Mesothelial cell of epicardium (in vitro differentiated cells): ENCODE results near the gene IL19. TPM values are rescaled to one million over a fixed set of nuclear protein-coding genes. Genes with fewer than 3 reads are reported as not detected.

ENCODE experiments used
- DNase-seq, 2 experiments: peaks; one replicate each; pipeline ENCODE4 v3.0.0; 2021; ENCODE audit warnings: low spot score in 2 of 2; ENCODE audit not compliant: unreplicated experiment in 2 of 2
- H3K27ac Mint-ChIP-seq: 2 replicates; pipeline ENCODE4 v1.8.0; 2021; ENCODE audit warnings: mixed read lengths
- H3K27me3 Mint-ChIP-seq: 2 replicates; pipeline ENCODE4 v1.8.0; 2021; ENCODE audit warnings: low read depth, mixed read lengths
- H3K36me3 Mint-ChIP-seq: 2 replicates; pipeline ENCODE4 v1.8.0; 2021; ENCODE audit warnings: mixed read lengths
- H3K4me1 Mint-ChIP-seq: 2 replicates; pipeline ENCODE4 v1.8.0; 2021; ENCODE audit warnings: mixed read lengths
- H3K4me3 Mint-ChIP-seq: 2 replicates; pipeline ENCODE4 v1.8.0; 2021; ENCODE audit warnings: mild to moderate bottlenecking, moderate library complexity, mixed read lengths
- H3K9me3 Mint-ChIP-seq: 2 replicates; pipeline ENCODE4 v1.8.0; 2021; ENCODE audit warnings: mixed read lengths
- CTCF ChIP-seq: fragments of 200-600 bp; sonication (generic); IDR thresholded peaks from one replicate; pipeline ENCODE4 v1.5.0; 2021; ENCODE audit warnings: antibody characterized with exemption; ENCODE audit not compliant: unreplicated experiment
- total RNA-seq: library from RNA; stranded (reverse); gene quantifications from 3 replicates; pipeline ENCODE4 v1.2.1, GENCODE V29; 2021

Gene IL19
- total RNA-seq, 1 donor from 2014 or later, result not detected

- no peaks in the 10 kb centered on the region for H3K36me3 Mint-ChIP-seq
- peaks cover 10% of the 10 kb centered on the region for H3K27me3 Mint-ChIP-seq
- H3K4me3 Mint-ChIP-seq, result no peak overlapping the region
- H3K4me1 Mint-ChIP-seq, result no peaks in the 10 kb centered on the region
- H3K27ac Mint-ChIP-seq, result no peak overlapping the region
- TF ChIP-seq CTCF, result no peak
- DNase-seq, result no peak
- no peaks in the 10 kb centered on the region for H3K9me3 Mint-ChIP-seq
These were observed 12.9 kb downstream of the IL19 start for GRCh38 chr1:206783506-206783905.

GRCh38 chr1:206784471-206784903 is 13.9 kb downstream of the IL19 start:
- Mint-ChIP-seq H3K27ac (no peak overlapping the region), H3K4me3 (no peak overlapping the region), H3K36me3 (no peaks in the 10 kb centered on the region), H3K9me3 (no peaks in the 10 kb centered on the region), H3K27me3 (peaks cover 10% of the 10 kb centered on the region), H3K4me1 (no peaks in the 10 kb centered on the region)
- DNase-seq, result no peak
- TF ChIP-seq CTCF, result no peak

- no peak for TF ChIP-seq CTCF
- Mint-ChIP-seq H3K9me3 (no peaks in the 10 kb centered on the region), H3K4me1 (no peaks in the 10 kb centered on the region), H3K4me3 (no peak overlapping the region), H3K27me3 (peaks cover 10% of the 10 kb centered on the region), H3K27ac (no peak overlapping the region), H3K36me3 (no peaks in the 10 kb centered on the region)
- DNase-seq, result no peak
These were observed 14.7 kb downstream of the IL19 start for GRCh38 chr1:206785182-206785765.

- H3K36me3 Mint-ChIP-seq, result no peaks in the 10 kb centered on the region
- no peak for DNase-seq
- no peak for TF ChIP-seq CTCF
- no peak overlapping the region for H3K4me3 Mint-ChIP-seq
- H3K4me1 Mint-ChIP-seq, result no peaks in the 10 kb centered on the region
- H3K27me3 Mint-ChIP-seq, result peaks cover 10% of the 10 kb centered on the region
- H3K9me3 Mint-ChIP-seq, result no peaks in the 10 kb centered on the region
- no peak overlapping the region for H3K27ac Mint-ChIP-seq
These were observed 15.8 kb downstream of the IL19 start for GRCh38 chr1:206786212-206786886.

- H3K9me3 Mint-ChIP-seq, result no peaks in the 10 kb centered on the region
- TF ChIP-seq CTCF, result no peak
- no peaks in the 10 kb centered on the region for H3K4me1 Mint-ChIP-seq
- no peak overlapping the region for H3K4me3 Mint-ChIP-seq
- peaks cover 12% of the 10 kb centered on the region for H3K27me3 Mint-ChIP-seq
- no peak overlapping the region for H3K27ac Mint-ChIP-seq
- no peak for DNase-seq
- H3K36me3 Mint-ChIP-seq, result no peaks in the 10 kb centered on the region
These were observed 17.3 kb downstream of the IL19 start for GRCh38 chr1:206787891-206788290.
